ENCODE data around the gene RBM12. TPM values are rescaled to one million over a fixed set of nuclear protein-coding genes. Genes with fewer than 3 reads are reported as not detected.

The RBM12 gene
- total RNA-seq, 3 donors from 2014 or later (not counting 1 experiment from before 2014, with no cell fraction given): 80.9 to 112 (median 89.4) TPM

GRCh38 chr20:35606127-35606526 lies 58.6 kb downstream of the RBM12 start:
- ATAC-seq (no peak), DNase-seq (no peak)
- 84% methylated on average over 4 of the region's 4 CpGs for WGBS (ENCODE audit: insufficient coverage)
- Mint-ChIP-seq H3K27ac (no peak overlapping the region), H3K9me3 (no peaks in the 10 kb centered on the region), H3K4me3 (no peak overlapping the region), H3K4me1 (peaks cover 0 to 5% of the 10 kb centered on the region in 2 donors), H3K36me3 (no peaks in the 10 kb centered on the region), H3K27me3 (ENCODE audit: low read depth in 2 of 2) (peaks cover 0 to 9% of the 10 kb centered on the region in 2 donors)
- TF ChIP-seq, protein P1, sequence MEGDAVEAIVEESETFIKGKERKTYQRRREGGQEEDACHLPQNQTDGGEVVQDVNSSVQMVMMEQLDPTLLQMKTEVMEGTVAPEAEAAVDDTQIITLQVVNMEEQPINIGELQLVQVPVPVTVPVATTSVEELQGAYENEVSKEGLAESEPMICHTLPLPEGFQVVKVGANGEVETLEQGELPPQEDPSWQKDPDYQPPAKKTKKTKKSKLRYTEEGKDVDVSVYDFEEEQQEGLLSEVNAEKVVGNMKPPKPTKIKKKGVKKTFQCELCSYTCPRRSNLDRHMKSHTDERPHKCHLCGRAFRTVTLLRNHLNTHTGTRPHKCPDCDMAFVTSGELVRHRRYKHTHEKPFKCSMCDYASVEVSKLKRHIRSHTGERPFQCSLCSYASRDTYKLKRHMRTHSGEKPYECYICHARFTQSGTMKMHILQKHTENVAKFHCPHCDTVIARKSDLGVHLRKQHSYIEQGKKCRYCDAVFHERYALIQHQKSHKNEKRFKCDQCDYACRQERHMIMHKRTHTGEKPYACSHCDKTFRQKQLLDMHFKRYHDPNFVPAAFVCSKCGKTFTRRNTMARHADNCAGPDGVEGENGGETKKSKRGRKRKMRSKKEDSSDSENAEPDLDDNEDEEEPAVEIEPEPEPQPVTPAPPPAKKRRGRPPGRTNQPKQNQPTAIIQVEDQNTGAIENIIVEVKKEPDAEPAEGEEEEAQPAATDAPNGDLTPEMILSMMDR (IDR thresholded peaks at IDR 0.05): no peak
- intact Hi-C loops (cut with micrococcal nuclease): no loop called here
- peaks cover 11% of the 10 kb centered on the region for H3K4me1 ChIP-seq (ENCODE audit: control insufficient read depth, insufficient read depth, low read length)
- H3K27me3 ChIP-seq (ENCODE audit: control insufficient read depth, insufficient read depth, low read length): peaks cover 5% of the 10 kb centered on the region
- H3K36me3 ChIP-seq (ENCODE audit: control insufficient read depth, insufficient read depth, low read length): no peaks in the 10 kb centered on the region
- H3K4me3 ChIP-seq (ENCODE audit: low read length): no peak overlapping the region
- no peak overlapping the region for H3K27ac ChIP-seq (ENCODE audit: low read length)
- no peaks in the 10 kb centered on the region for H3K9me3 ChIP-seq (ENCODE audit: control insufficient read depth, insufficient read depth, low read length)

DNA sequence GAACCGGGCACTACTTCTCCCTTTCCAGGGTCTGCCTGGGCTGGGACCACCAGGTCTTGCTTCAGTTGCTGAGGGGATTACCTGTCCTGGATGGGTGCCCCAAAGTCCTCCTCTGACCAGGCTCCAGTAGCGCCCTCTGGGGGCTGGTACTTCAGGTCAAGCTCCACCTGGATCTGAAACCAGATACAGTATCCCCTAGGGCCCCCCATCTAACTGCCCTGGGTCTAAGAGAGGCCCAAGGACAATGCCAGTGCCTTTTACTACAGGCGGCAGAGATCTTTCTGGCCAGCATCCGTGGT lies 60.3 kb downstream of the RBM12 start:
- H3K27me3 Mint-ChIP-seq (ENCODE audit: low read depth in 2 of 2): peaks cover 2 to 19% of the 10 kb centered on the region in 2 donors
- H3K4me1 ChIP-seq (ENCODE audit: control insufficient read depth, insufficient read depth, low read length): peaks cover 19% of the 10 kb centered on the region
- H3K4me3 ChIP-seq (ENCODE audit: low read length): no peak overlapping the region
- H3K36me3 Mint-ChIP-seq: no peaks in the 10 kb centered on the region
- H3K9me3 ChIP-seq (ENCODE audit: control insufficient read depth, insufficient read depth, low read length): no peaks in the 10 kb centered on the region
- no peak overlapping the region for H3K27ac Mint-ChIP-seq
- ATAC-seq: no peak
- H3K36me3 ChIP-seq (ENCODE audit: control insufficient read depth, insufficient read depth, low read length): no peaks in the 10 kb centered on the region
- H3K9me3 Mint-ChIP-seq: no peaks in the 10 kb centered on the region
- H3K27me3 ChIP-seq (ENCODE audit: control insufficient read depth, insufficient read depth, low read length): peaks cover 20% of the 10 kb centered on the region
- intact Hi-C loops (cut with micrococcal nuclease): loop anchor here (5.0 kb wide), 2 partner anchors 138 to 278 kb away; partner anchors contain the start of gene RBM39
- peak in 1 of 2 donors; percentile 35 for DNase-seq
- peaks cover 0 to 12% of the 10 kb centered on the region in 2 donors for H3K4me1 Mint-ChIP-seq
- TF ChIP-seq, protein P1 (IDR thresholded peaks at IDR 0.05): no peak
- H3K27ac ChIP-seq (ENCODE audit: low read length): no peak overlapping the region
- 62% methylated on average over 4 of the region's 4 CpGs for WGBS (ENCODE audit: insufficient coverage)
- H3K4me3 Mint-ChIP-seq: no peak overlapping the region

GRCh38 chr20:35603695-35604448 lies 60.8 kb downstream of the RBM12 start:
- H3K27me3 Mint-ChIP-seq (ENCODE audit: low read depth in 2 of 2): peaks cover 7 to 23% of the 10 kb centered on the region in 2 donors
- H3K4me3 Mint-ChIP-seq: no peak overlapping the region
- peaks cover 19% of the 10 kb centered on the region for H3K4me1 ChIP-seq (ENCODE audit: control insufficient read depth, insufficient read depth, low read length)
- H3K27ac Mint-ChIP-seq: no peak overlapping the region
- DNase-seq (no peak), ATAC-seq (no peak)
- H3K9me3 ChIP-seq (ENCODE audit: control insufficient read depth, insufficient read depth, low read length): no peaks in the 10 kb centered on the region
- no peak overlapping the region for H3K27ac ChIP-seq (ENCODE audit: low read length)
- TF ChIP-seq, protein P1 (IDR thresholded peaks at IDR 0.05): no peak
- H3K4me1 Mint-ChIP-seq: peaks cover 0 to 12% of the 10 kb centered on the region in 2 donors
- H3K36me3 Mint-ChIP-seq: no peaks in the 10 kb centered on the region
- WGBS (ENCODE audit: insufficient coverage): 91% methylated on average over 11 of the region's 11 CpGs
- no peak overlapping the region for H3K4me3 ChIP-seq (ENCODE audit: low read length)
- H3K9me3 Mint-ChIP-seq: no peaks in the 10 kb centered on the region
- no peaks in the 10 kb centered on the region for H3K36me3 ChIP-seq (ENCODE audit: control insufficient read depth, insufficient read depth, low read length)
- H3K27me3 ChIP-seq (ENCODE audit: control insufficient read depth, insufficient read depth, low read length): peaks cover 20% of the 10 kb centered on the region
- intact Hi-C loops (cut with micrococcal nuclease): loop anchor here (5.0 kb wide), 2 partner anchors 138 to 278 kb away; partner anchors contain the start of gene RBM39

Data from natural killer cell (primary cell).